NCI-H526 treated with DMSO at 0.1 percent for 48 hours (cell line): Measurements from ENCODE around the gene ATP10B.
"Not testable (repeated sequence)": the region's sequence is repeated elsewhere in the genome, so short reads cannot be mapped to it uniquely, and the experiment has no call there.

Source experiments
- DNase-seq: peaks from one replicate; lab custom pipeline; 2025; lab: John Stamatoyannopoulos, UW

ATP10B gene, protein sequence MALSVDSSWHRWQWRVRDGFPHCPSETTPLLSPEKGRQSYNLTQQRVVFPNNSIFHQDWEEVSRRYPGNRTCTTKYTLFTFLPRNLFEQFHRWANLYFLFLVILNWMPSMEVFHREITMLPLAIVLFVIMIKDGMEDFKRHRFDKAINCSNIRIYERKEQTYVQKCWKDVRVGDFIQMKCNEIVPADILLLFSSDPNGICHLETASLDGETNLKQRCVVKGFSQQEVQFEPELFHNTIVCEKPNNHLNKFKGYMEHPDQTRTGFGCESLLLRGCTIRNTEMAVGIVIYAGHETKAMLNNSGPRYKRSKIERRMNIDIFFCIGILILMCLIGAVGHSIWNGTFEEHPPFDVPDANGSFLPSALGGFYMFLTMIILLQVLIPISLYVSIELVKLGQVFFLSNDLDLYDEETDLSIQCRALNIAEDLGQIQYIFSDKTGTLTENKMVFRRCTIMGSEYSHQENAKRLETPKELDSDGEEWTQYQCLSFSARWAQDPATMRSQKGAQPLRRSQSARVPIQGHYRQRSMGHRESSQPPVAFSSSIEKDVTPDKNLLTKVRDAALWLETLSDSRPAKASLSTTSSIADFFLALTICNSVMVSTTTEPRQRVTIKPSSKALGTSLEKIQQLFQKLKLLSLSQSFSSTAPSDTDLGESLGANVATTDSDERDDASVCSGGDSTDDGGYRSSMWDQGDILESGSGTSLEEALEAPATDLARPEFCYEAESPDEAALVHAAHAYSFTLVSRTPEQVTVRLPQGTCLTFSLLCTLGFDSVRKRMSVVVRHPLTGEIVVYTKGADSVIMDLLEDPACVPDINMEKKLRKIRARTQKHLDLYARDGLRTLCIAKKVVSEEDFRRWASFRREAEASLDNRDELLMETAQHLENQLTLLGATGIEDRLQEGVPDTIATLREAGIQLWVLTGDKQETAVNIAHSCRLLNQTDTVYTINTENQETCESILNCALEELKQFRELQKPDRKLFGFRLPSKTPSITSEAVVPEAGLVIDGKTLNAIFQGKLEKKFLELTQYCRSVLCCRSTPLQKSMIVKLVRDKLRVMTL (N-terminal part only)

DNA sequence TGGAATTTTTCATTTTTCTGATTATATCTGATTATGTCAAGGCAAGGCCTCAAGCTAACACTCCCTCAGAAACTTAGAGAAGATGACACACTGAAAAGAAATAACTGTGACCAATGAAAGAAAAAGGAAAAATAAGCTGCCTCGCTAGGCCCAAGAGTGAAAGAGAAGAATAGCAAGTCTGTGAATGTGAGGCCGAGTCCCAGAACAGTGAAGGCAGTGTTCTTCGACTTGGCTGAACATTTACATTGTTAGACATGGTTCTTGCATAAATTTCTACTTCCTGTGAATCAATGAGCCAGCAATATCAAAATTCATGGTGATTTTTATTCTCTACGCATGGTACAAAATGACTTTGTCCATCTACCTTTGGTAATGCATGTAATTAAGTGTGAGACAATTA lies at the start of gene ATP10B:
Gene ATP10B (minus strand): TSS at position 163 of the 400 bp plus-strand sequence. CDS start 164,137 bp downstream, outside the sequence.
- no peak for DNase-seq

DNA sequence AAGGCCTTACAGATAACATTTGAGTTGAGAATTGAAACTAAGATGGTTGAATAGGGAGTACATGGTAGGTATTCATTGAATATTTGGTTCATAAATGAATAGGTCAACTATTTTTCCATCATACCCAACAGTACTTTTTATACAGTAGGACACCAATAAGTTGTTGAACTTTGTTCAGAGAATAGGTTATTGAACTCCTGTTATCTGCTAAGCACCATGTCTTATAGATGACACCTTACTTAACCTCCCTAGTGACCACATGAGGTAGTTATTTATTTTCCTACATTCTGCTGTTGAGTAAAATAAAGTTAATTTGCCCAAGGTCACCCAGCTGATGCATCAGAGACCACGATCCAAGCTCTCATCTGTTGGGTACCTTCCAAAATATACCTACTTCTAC lies 49.6 kb upstream of the ATP10B start:
- no peak for DNase-seq

DNA sequence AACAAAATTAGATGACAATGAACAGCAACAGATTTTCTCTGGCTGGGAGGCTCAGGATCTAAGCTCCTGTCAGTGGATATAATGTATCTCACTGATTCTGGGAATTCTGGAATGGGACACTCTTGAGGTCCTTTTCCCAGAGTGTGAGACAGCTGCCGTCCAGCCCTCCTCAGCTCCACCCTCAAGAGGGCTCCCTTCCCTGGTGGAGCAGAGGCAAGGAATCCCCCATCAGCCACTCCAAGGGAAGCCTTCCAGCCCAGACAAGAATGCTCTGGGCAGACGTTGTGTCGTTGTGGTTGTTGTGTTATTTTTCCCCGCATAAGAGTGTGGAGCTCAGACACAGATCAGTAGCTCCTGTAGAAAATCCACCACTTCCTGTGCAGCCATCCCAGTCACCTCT lies 47.7 kb upstream of the ATP10B start:
- DNase-seq, result no peak

- DNase-seq, result not testable (repeated sequence)
These were observed 41.4 kb upstream of the ATP10B start for GRCh38 chr5:160893180-160893964.

DNA sequence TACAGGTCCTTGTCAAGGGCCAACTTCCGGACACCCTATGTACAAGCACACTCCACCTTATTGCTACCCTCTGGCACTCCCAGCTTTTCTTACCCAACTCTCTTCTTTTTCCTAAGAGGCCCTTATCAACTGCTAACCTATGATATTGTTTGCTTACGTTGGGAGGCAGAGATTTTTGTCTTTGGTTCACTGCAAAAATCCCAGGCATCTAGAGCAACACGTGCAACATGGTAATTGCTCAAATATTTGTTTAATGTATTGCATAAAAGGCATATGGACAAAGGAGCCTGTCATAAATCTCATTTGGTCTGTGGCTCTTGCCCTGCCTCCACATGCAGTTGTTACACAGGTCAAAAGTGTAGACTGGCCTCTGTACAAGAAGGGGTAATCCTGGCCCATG lies 35.8 kb upstream of the ATP10B start:
- DNase-seq, result no peak

- not testable (repeated sequence) for DNase-seq
These were observed 21.7 kb upstream of the ATP10B start for GRCh38 chr5:160873560-160874200.

DNA sequence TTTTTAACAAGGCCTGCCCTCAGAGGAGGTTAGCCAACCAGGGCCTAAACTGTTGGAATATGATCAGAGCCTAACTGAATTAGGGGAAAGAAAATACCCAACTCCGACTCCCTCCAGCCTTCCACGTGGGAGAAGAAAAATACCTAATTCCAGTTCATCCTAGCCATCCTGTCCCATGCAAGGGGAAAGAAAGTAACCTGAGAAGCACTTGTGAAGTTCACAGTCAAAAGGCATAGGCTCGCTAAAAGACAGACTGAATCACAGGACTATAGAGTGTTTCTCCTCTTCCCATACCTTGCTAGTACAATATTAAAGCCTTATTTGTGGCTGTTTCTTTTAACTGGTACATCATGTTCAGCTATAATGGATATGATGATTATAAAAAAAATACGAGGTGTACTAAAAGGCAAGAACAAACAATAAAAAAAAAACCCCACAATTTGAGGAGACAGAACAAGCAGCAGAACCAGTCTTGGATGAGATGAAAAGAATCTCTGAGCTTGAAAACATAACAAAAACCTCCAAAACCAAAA lies 18.0 kb upstream of the ATP10B start:
- DNase-seq, result no peak

DNA sequence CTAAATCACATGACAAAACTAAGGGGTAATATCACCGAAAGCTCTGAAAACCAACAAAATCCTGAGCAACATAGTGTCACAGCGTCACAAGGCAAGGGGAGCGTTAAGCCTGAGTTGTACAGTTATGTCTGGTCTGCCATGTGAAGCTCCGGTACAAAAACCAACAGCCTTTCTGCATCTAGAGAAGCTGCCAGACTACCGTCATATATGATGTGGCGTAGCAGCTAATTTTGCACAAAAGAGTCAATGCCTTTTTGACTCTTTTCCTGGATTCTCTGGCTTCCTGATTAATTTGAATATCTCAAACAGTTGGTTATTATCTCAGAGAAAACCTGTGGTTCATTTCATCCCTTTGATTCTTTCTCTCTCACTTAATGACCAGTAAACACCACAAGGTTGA lies 16.0 kb upstream of the ATP10B start:
- no peak for DNase-seq

DNA sequence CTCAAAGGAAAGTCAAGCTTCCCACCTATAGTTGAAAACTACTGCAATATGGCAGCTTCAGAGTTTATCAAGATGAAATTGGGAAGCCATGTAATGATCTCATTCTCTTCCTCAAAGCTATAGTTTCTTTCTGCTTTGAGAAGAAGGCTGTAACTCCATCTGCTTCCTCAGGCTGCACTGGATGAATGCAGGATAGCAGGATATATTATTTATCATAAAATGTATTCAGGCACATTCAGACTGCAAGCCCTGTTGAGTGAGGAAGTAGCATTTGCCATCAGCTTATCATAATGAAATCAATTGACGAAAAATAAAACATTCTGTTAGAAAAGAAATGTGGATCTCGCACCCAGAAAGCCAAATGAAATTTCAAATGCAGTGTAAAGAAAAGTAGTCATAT lies 560 bp downstream of the ATP10B start:
- DNase-seq, result no peak

GRCh38 chr5:160850421-160850820 lies 1.6 kb downstream of the ATP10B start:
- no peak for DNase-seq

DNA sequence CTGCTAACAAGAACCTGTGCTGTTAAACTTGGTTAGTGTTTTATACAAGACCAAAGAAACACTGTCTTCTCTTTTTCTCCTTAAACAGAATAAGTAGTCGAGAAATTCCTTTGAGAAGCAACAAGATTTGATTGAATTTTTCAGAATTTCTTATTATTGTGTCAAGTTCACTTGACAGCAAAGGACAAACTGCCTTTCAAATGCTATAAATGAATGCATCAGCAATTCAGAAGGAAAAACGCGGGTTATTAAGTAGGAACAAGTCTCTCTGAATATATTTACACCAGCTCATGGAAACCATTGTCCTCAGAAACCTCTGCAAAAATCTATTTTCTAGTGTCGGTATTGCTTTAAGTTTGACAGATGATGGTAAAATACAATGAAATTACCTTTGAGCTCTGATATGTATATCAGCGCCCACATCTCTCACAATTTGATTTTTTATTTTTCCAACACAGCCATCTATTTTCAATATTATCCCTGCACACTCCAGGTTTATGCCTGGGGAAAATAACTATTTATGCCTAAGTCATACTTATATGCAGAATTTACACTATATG lies 4.4 kb downstream of the ATP10B start:
- DNase-seq, result no peak

GRCh38 chr5:160846642-160847041 lies 5.4 kb downstream of the ATP10B start:
- no peak for DNase-seq

- DNase-seq, result no peak
These were observed 7.8 kb downstream of the ATP10B start for GRCh38 chr5:160844177-160844576.

DNA sequence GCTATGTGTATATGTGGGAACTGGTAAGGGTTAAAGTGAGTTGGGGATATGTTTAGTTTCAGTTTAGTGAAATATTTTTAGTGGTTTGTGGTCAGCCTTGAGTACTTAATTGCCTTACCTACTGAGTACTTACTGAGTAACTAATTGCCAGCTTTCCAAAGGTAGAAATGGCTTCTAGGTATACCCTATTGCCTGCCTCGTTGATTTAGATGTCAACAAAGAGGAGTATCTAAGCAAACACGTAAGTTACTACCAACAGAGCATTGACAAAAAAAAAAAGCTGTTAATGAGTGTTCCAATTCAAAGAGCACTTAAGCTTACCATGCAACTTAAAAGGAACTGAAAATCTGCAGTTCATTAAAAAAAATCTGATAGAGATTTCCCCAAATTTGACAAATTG lies 8.8 kb downstream of the ATP10B start:
- DNase-seq, result no peak

- no peak for DNase-seq
These were observed 14.0 kb downstream of the ATP10B start for GRCh38 chr5:160837749-160838593.

DNA sequence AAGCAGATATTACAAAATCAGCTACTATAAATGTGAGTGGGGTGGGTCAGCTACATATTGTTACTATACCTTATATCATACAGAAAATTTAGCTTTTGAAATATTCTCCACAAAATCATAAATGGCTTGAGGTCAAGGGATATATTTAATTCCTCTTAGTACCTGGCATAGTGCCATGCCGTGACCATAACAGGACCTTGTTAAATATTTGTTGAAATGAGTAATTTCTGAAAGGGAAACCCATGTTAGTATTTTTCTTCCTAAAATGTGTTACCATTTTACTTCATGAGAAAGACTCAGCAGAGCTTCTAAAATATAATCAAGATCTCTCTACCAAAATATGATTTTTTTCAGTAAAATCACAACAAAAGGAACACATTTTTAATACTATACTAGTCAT lies 14.8 kb downstream of the ATP10B start:
- no peak for DNase-seq

GRCh38 chr5:160835818-160836528 lies 16.0 kb downstream of the ATP10B start:
- no peak for DNase-seq

DNA sequence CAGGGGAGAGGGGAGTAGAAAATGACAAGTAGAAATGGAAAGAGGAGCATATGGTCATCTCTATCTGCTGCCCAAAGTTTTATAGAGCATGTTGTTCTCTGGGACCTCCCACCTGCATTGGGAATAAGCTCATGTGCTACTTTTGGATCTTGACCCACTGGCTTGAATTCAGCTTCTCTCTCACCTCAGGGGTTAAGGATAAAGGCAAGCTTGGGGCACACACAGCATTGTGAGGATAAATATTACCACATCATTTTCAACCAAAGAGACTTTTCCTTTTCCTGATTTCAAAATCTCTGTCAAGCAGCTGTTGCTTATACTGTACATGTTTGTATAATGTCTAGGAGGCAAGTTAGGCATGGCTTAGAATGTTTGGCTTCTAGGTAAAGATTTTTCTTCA lies 16.6 kb downstream of the ATP10B start:
- no peak for DNase-seq

- DNase-seq, result no peak
These were observed 18.2 kb downstream of the ATP10B start for GRCh38 chr5:160833806-160834205.
